Fibroblast of gingiva (primary cell): ENCODE data around the gene ACER2.
"Not testable (repeated sequence)": the region's sequence is repeated elsewhere in the genome, so short reads cannot be mapped to it uniquely, and the experiment has no call there.

Source experiments
- DNase-seq: peaks from one replicate; pipeline ENCODE4 v3.0.0-alpha.2; 2011; ENCODE audit warnings: low read depth

ACER2 gene

GRCh38 chr9:19408693-19409400 lies at the start of gene ACER2:
ACER2 (plus strand) TSS chr9:19409009; CDS start chr9:19409085, 76 bp downstream.
- DNase-seq: peak; percentile 86

DNA sequence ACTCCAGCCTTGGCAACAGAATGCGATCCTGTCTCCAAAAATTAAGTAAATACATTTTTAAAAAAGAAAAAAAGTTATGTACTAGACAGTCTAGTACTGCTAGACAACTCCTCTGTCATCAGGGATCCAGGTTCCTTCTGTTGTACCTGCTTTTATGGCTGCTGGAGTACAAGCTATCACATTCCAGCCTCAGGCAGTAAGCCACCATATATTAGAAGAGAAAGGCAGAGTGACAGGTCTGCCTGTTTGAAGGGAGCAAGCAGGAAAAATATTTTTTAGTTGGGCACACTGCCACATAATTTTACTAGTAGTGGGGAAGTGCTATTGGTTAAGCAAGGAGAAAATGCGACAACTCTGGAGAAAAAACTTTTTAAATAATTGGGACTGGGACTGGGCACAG lies 39.7 kb upstream of the ACER2 start:
- no peak for DNase-seq

GRCh38 chr9:19371942-19372341 lies 36.9 kb upstream of the ACER2 start:
- peak; percentile 40 for DNase-seq

DNA sequence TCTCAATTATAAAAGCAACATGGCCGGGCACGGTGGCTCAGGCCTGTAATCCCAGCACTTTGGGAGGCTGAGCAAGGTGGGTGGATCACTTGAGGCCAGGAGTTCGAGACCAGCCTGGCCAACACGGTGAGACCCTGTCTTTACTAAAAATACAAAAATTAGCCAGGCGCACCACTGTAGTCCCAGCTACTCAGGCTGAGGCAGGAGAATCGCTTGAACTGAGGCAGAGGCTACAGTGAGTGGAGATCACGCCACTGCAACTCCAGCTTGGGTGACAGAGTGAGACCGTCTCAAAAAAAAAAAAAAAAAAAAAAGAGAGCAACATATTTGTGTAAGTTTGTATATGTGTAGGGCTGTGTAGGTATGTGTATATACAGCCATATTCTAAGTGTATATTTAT lies 36.2 kb upstream of the ACER2 start:
- no peak for DNase-seq

DNA sequence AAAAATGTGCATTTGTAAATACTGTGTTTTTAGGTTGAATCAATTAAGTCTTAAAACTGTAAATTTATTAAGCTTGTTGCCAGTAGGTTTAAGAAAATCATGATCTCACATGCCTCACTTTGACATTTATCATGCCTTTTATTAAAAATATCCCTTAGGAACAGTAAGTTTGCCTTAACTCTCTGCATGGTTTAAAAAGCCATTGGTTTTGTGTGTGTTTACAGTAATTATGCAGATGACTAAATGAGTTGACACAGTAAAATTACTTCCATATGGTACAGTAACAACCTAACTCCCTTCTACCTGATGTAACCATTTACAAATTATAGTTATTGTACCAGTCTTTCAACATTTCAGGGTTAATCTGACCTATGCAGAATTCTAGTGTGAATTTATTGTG lies 35.3 kb upstream of the ACER2 start:
- peak; percentile 21 for DNase-seq

DNA sequence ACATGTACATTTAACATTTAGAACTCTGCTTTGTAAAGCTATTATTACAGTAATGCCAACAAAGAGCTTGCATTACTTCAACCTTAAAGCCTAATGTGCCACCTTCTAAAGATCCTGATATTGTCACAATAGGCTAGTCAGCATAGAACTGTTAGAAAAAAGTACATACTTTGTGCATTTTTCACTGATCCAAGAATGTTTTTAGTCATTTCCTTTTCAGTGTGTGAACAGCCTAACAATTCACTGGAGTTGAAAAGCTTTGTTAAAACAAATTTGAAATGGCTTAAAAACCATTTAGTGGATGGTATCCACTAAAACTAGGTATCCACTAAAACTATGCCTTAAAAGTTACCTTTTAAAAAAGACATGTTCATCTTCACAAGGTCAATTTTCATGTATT lies 33.3 kb upstream of the ACER2 start:
- DNase-seq: no peak

DNA sequence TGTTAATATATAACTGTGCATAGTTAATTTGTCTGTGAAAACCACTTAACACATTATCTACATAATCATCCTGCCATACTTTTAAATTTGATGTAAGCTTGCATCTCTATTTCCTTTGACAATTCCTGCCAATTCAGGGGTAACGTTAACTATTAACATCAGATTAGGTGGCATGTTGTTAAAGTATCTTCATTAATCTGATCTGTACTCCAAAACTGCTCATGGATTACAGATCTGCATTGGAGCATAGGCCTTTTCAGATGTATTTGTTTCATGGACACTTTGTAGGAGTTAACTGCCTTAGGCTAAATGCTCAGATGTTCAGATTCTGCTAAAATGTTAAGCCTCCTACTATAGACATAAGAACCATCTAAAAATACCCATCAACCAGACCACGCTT lies 31.9 kb upstream of the ACER2 start:
- DNase-seq: no peak

DNA sequence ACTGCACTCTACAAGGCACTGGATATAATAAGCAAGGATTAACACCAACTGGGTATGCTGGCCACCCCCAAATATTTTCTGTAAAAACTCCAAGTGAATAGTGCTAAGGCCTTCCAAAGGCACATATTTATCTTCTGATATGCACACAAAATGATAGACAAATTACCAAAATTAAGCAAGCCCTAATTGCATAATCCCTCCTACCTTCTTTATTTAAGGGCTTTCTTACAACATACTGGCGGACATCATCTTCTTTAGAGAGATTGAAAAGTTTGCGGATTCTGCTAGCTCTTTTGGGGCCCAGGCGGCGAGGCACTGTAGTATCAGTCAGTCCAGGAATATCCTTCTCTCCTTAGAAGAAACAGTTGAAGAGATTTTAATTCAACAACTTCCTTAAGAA lies 30.6 kb upstream of the ACER2 start:
- DNase-seq: no peak

DNA sequence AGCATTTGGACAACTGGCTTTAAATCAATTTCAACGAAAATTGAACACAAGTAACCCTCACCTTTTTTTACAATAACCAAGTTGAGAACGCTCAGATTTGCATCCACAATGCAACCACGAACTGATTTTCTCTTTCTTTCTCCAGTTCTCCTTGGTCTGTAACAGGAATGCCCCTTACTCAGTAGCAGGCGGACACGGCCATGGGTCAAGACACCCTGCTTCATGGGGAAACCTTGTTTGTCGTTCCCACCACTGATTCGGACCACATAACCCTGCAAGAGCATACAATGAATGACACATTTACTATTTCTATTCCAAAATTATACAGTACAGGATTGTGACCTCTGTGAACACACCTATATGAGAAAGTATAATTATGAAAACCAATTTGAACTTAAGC lies 30.2 kb upstream of the ACER2 start:
- no peak for DNase-seq

GRCh38 chr9:19379283-19379682 lies 29.5 kb upstream of the ACER2 start:
- no peak for DNase-seq

DNA sequence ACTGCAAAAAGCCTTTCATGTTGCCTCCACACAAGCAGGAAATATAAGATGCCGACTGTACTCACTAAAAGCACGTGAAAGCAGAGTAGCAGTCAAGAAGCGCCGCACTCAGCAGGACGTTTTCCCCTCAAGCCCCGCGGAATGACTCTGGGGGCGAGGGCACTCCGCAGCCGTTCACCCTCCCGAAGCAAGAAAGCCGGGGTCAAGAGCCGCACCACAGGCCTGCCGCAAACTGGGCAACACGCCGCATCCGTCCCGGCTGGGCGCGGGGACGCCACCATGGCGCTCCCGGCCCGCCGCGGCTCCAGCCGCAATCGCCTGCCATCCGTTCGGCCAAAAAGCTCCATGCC lies 29.1 kb upstream of the ACER2 start:
- DNase-seq: no peak

- no peak for DNase-seq
These were observed 28.1 kb upstream of the ACER2 start for GRCh38 chr9:19380826-19381075.

DNA sequence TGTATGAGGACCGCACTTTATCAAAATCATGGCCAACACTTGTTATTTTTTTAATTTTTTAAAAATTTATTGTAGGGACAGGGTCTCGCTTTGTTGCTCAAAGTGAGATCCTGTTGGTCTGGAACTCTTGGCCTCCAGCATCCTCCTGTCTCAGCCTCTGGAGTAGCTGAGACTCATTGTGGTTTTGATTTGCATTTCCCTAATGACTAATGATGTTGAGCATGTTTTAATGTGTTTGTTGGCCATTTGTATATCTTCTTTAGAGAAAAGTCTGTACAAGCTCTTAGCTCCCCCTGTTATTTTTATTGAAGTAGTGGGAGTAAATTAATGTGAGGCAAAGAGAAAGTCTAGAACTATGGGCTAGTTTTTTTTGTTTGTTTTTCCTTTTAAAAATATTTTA lies 27.2 kb upstream of the ACER2 start:
- no peak for DNase-seq

DNA sequence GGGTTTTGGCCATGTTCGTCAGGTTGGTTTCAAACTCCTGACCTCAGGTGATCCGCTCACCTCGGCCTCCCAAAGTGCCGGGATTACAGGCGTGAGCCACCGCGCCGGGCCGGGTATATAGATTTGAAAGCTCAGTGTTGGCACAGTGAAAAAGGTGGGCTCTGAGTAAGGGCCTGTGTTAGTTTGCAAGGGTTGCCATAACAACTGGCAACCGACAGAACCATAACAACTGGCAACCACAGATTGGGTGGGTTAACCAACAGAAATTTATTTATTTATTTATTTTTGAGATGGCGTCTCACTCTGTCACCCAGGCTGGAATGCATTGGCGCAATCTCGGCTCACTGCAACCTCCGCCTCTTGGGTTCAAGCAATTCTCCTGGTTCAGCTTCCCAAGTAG lies 23.6 kb upstream of the ACER2 start:
- not testable (repeated sequence) for DNase-seq

GRCh38 chr9:19385786-19386501 lies 22.9 kb upstream of the ACER2 start:
- no peak for DNase-seq

GRCh38 chr9:19386502-19387044 lies 22.2 kb upstream of the ACER2 start:
- no peak for DNase-seq

DNA sequence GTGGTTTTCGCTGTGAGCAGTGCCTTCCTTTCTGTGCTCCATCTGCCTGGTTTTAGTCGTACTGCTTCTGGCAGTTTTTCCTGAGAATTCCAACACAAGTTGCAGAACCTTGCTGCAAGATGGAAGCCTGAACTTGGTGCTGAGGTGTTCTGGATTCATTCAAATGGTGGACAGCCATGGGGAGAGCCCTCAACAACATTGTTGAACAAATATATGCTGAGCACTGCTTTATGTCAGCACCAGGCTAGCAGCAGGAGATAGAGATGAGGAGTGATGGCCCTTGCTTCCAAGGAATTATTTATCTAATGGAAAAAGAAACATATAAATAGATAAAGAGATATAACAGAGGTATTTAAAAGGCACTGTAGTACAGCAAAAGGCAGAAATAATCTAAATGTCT lies 21.5 kb upstream of the ACER2 start:
- no peak for DNase-seq

DNA sequence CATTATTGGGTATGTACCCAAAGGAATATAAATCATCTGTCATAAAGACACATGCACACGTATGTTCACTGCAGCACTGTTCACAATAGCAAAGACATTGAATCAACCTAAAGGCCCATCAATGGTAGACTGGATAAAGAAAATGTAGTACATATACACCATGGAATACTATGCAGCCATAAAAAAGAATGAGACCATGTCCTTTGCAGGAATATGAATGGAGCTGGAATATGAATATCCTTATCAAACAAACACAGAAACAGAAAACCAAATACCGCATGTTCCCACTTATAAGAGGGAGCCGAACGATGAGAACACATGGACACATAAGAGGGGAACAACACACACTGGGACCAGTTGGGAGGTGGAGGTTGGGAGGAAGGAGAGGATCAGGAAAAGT lies 19.3 kb upstream of the ACER2 start:
- DNase-seq: not testable (repeated sequence)

GRCh38 chr9:19397845-19398244 lies 11.0 kb upstream of the ACER2 start:
- no peak for DNase-seq

GRCh38 chr9:19403231-19403630 lies 5.6 kb upstream of the ACER2 start:
- not testable (repeated sequence) for DNase-seq

DNA sequence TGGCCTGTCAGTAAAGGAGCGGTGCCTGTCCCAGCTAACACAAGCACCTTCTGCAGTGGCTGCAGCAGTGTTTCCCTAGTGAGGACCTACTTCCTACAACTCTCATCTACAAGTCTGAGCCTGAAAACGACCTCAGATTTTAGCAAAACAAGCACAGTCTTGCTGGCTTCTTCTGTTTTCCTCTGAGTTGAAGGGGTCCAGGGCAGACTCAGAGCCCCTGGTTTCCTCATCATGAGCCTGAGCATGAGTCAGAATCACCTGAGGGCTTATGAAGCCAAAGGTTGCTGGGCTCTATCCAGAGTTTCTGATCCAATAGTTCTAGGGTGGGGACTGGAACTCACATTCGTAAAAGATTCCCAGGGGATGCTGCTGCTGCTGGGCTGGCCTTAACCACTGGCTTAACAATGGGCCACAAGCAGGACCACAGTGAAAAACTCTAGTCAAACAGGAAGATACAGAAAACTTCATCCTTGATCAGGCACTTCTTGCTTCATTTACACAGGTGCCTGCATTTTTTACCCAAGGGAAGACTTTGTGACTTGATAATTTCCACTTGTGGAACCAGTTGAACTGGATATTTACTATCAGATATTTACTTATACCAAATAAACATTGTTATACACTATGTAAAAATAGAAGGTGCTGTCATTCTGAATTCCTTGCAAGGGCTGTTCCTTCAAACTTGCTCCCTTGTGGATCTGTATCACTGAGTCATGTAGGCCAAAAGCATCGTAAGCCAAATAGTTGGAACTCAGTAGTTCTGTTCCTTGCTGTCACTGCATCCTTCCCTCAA lies 4.3 kb upstream of the ACER2 start:
- no peak for DNase-seq

GRCh38 chr9:19405771-19406170 lies 3.0 kb upstream of the ACER2 start:
- no peak for DNase-seq

DNA sequence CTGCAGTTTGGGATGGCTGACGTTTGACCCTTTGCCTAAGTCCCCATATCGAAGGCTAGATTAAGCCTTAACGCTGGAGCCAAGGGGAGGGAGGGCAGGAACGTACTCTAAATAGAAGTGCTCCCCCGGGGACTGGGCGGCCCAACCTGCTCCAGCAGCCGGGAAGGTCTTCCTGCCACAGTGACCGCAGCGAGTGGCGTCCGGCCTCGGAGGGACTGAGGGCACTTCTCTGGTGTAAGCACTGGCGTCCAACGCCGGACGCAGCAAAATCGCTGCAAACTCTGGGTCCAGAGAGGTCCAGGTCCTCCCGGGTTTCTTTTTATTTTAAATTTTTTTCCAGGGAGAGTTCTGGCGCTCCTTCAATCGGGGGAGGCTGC lies 505 bp upstream of the ACER2 start:
- no peak for DNase-seq
